OCI-LY3 (cell line): Measurements from ENCODE around the gene NCR2.

ENCODE experiments used
- H2AFZ ChIP-seq: fragments of 200-600, 300-600 bp; shearing (Covaris generic); 2 replicates; pipeline ENCODE4 v1.6.0; 2014; ENCODE audit warnings: antibody characterized with exemption, low read depth, low read length
- H3K27ac ChIP-seq: fragments of 200-600, 300-600 bp; sonication (generic); 2 replicates; pipeline ENCODE4 v1.5.1; 2014; ENCODE audit warnings: mild to moderate bottlenecking, low read length, moderate library complexity, mixed read lengths
- H3K27me3 ChIP-seq: fragments of 200-600, 300-600 bp; sonication (generic); 2 replicates; pipeline ENCODE4 v1.6.1; 2014; ENCODE audit warnings: low read depth, low read length, mixed read lengths
- H3K36me3 ChIP-seq: fragments of 200-600, 300-600 bp; sonication (generic); replicated peaks from 2 replicates; pipeline ENCODE3; 2014; ENCODE audit warnings: low read depth, low read length, mixed read lengths
- H3K4me1 ChIP-seq: fragments of 300-600, 200-600 bp; sonication (generic); 2 replicates; pipeline ENCODE4 v1.6.1; 2014; ENCODE audit warnings: low read length, mixed read lengths
- H3K4me2 ChIP-seq: fragments of 200-600, 300-600 bp; sonication (generic); 2 replicates; pipeline ENCODE4 v1.6.1; 2014; ENCODE audit warnings: low read length, mixed read lengths
- H3K4me3 ChIP-seq: fragments of 300-600, 200-600 bp; sonication (generic); 2 replicates; pipeline ENCODE4 v1.5.1; 2014; ENCODE audit warnings: antibody characterized with exemption, mild to moderate bottlenecking, low read length, moderate library complexity
- H3K79me2 ChIP-seq: fragments of 300-600, 200-600 bp; shearing (Covaris generic); 2 replicates; pipeline ENCODE4 v1.6.1; 2014; ENCODE audit warnings: mild to moderate bottlenecking, low read length, mixed read lengths
- H3K9ac ChIP-seq: fragments of 300-600, 200-600 bp; shearing (Covaris generic); 2 replicates; pipeline ENCODE4 v1.6.0; 2014; ENCODE audit warnings: mild to moderate bottlenecking, low read length, moderate library complexity
- H3K9me3 ChIP-seq: fragments of 200-600, 300-600 bp; shearing (Covaris generic); 2 replicates; pipeline ENCODE4 v1.6.1; 2014; ENCODE audit warnings: low read length, mixed read lengths; ENCODE audit not compliant: insufficient read depth
- H4K20me1 ChIP-seq: fragments of 200-600, 300-600 bp; sonication (generic); 2 replicates; pipeline ENCODE4 v1.6.1; 2016; ENCODE audit warnings: low read length, mixed read lengths; ENCODE audit not compliant: insufficient read depth
- EZH2phosphoT487 ChIP-seq: fragments of 200-600 bp; shearing (Covaris generic); IDR thresholded peaks from 2 replicates; pipeline ENCODE4 v1.6.1; 2018; ENCODE audit warnings: antibody characterized with exemption, mixed run types, low read depth
- TF ChIP-seq, protein P1 (sequence below): fragments of 200-600, 300-600 bp; sonication (generic); IDR thresholded peaks from 2 replicates; pipeline ENCODE4 v1.5.1; 2014; ENCODE audit warnings: antibody characterized with exemption, low read length, low read depth

NCR2 gene

DNA sequence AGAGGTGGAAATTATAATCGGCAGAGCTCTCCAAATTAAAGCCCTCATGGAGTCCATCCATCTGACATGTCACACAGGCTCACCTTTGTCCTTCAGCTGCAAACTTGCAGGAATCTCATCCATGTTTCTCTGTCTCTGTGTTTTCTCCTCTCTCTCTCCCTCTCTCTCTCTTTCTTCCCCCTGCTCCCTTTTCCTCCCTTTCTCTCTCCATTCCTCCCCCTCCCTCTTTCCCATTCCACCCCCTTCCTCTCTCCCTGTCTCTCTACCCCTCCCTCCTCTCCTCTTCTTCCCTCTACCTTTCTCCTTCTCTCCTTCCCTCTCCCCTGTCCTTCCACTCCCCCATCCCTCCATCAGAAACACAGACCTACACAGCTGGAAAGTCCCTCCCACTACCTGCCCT lies 6.8 kb downstream of the NCR2 start:
- Histone ChIP-seq H3K4me2 (no peak overlapping the region), H4K20me1 (no peaks in the 10 kb centered on the region), H3K4me3 (no peak overlapping the region), H3K79me2 (no peaks in the 10 kb centered on the region), H3K27me3 (peaks cover 22% of the 10 kb centered on the region; the same call in 1 of the 2 replicates), H3K4me1 (peaks cover 9% of the 10 kb centered on the region), H3K27ac (no peak overlapping the region), H2AFZ (no peak overlapping the region), H3K9me3 (no peaks in the 10 kb centered on the region), H3K36me3 (no peaks in the 10 kb centered on the region), H3K9ac (no peak overlapping the region)
- TF ChIP-seq, protein P1, sequence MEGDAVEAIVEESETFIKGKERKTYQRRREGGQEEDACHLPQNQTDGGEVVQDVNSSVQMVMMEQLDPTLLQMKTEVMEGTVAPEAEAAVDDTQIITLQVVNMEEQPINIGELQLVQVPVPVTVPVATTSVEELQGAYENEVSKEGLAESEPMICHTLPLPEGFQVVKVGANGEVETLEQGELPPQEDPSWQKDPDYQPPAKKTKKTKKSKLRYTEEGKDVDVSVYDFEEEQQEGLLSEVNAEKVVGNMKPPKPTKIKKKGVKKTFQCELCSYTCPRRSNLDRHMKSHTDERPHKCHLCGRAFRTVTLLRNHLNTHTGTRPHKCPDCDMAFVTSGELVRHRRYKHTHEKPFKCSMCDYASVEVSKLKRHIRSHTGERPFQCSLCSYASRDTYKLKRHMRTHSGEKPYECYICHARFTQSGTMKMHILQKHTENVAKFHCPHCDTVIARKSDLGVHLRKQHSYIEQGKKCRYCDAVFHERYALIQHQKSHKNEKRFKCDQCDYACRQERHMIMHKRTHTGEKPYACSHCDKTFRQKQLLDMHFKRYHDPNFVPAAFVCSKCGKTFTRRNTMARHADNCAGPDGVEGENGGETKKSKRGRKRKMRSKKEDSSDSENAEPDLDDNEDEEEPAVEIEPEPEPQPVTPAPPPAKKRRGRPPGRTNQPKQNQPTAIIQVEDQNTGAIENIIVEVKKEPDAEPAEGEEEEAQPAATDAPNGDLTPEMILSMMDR = no peak
- TF ChIP-seq EZH2phosphoT487 = no peak

DNA sequence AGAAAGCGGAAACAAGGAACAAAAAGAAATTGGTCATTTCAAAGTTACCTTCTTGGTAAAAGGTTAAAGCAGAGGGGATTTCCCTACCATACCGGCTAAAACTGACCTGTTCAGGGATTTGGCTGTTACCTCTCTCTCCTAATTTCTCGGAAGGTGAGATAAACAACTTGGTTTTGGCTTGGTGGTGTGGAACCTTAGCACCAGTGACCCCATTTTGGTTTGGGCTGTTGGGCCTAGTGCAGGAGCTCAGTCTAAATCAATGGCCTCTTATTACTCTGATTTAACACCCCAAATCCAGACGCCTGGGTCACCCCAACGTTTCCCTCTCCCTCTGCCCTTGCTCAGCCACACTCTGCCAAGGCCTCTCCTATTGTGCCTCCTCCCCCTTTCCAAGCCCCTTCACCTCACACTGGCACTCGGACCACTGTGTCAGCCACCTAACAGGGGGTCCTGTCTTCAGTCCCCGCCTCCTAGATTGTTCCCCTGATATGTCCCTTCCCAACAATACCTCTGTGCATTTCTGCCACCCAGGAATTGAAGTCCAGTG lies 8.3 kb downstream of the NCR2 start:
- Histone ChIP-seq H3K4me1 (peaks cover 9% of the 10 kb centered on the region), H3K27me3 (peaks cover 12% of the 10 kb centered on the region; the same call in 1 of the 2 replicates), H3K9ac (no peak overlapping the region), H3K4me2 (no peak overlapping the region), H3K4me3 (no peak overlapping the region), H2AFZ (no peak overlapping the region), H3K9me3 (no peaks in the 10 kb centered on the region), H3K79me2 (no peaks in the 10 kb centered on the region), H3K36me3 (no peaks in the 10 kb centered on the region), H3K27ac (no peak overlapping the region), H4K20me1 (no peaks in the 10 kb centered on the region)
- TF ChIP-seq, protein P1 = no peak
- no peak for TF ChIP-seq EZH2phosphoT487

DNA sequence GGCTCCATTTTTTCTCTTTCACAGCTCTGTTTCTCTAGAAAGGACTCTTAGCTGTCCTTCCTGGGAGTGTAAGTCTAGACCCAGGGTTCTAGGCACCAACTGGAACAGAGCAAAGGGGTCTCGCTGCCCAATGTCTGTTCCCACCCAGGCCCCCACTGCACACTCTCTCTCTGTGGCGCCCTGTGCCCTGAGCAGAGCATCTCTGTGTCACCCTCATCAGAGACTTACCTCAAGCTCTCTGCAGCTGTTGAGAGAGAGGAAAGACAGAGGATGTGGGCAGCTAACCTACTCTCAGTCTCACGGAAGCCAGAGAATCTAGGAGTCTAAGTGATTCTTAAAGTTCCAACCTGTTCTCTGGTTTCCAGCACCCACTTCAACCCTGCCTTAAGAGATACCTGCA lies 9.5 kb downstream of the NCR2 start:
- Histone ChIP-seq H3K79me2 (no peaks in the 10 kb centered on the region), H3K4me3 (no peak overlapping the region), H3K4me1 (peaks cover 9% of the 10 kb centered on the region), H3K4me2 (no peak overlapping the region), H4K20me1 (no peaks in the 10 kb centered on the region), H2AFZ (no peak overlapping the region), H3K9ac (no peak overlapping the region), H3K9me3 (no peaks in the 10 kb centered on the region), H3K27ac (no peak overlapping the region), H3K27me3 (peaks cover 18% of the 10 kb centered on the region), H3K36me3 (no peaks in the 10 kb centered on the region)
- TF ChIP-seq, protein P1 = no peak
- no peak for TF ChIP-seq EZH2phosphoT487

DNA sequence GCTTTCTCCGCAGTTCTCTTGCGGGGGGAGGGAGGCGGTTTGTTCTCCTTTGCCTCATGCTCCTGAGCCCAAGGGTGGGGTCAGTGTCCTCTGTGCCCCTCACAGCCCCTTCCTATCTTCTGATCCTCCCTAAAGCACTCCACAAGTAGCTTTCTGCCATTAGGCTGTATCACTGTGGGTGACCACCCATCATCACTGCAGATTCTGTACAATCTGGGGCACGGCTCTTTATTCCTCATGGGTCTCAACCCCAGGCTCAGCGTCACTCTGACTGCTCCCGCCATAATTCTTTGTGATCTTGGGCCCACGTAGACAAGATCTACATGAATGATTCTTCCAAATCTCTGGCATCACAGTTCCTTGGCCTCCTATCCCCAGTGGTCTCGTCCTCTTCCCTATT lies 10.5 kb downstream of the NCR2 start:
- Histone ChIP-seq H3K79me2 (no peaks in the 10 kb centered on the region), H3K4me1 (peaks cover 9% of the 10 kb centered on the region), H3K27me3 (peaks cover 28% of the 10 kb centered on the region), H3K9ac (no peak overlapping the region), H3K27ac (no peak overlapping the region), H3K9me3 (no peaks in the 10 kb centered on the region), H2AFZ (no peak overlapping the region), H4K20me1 (no peaks in the 10 kb centered on the region), H3K4me2 (no peak overlapping the region), H3K36me3 (no peaks in the 10 kb centered on the region), H3K4me3 (no peak overlapping the region)
- no peak for TF ChIP-seq EZH2phosphoT487
- TF ChIP-seq, protein P1 = no peak
